ENCODE data around the gene ADAMTS8. TPM values are rescaled to one million over a fixed set of nuclear protein-coding genes. Genes with fewer than 3 reads are reported as not detected.
"Not testable (repeated sequence)": the region's sequence is repeated elsewhere in the genome, so short reads cannot be mapped to it uniquely, and the experiment has no call there.

Gene ADAMTS8
- polyA plus RNA-seq, 1 of the 3 experiments (the other 2 are of a cell fraction) = not detected

- Histone ChIP-seq H3K9me3 (no peaks in the 10 kb centered on the region), H3K36me3 (replicated peaks in 1 of 2; ENCODE audit: control insufficient read depth in 1 of 2, insufficient read depth in 2 of 2, low read length in 1 of 2) (no peaks in the 10 kb centered on the region), H3K79me2 (ENCODE audit: insufficient read depth) (no peaks in the 10 kb centered on the region), H4K20me1 (ENCODE audit: insufficient read depth) (no peaks in the 10 kb centered on the region), H2AFZ (ENCODE audit: low read depth) (no peak overlapping the region), H3K4me2 (no peak overlapping the region), H3F3A (replicated peaks; ENCODE audit: insufficient read depth) (peaks cover 5% of the 10 kb centered on the region), H3K4me3 (ENCODE audit: low read depth in 2 of 2, low read length in 1 of 2) (no peak overlapping the region), H3K27me3 (ENCODE audit: insufficient read depth) (no peaks in the 10 kb centered on the region), H3K27ac (ENCODE audit: low read depth in 2 of 2, low read length in 1 of 2) (no peak overlapping the region), H3K9me2 (no peaks in the 10 kb centered on the region), H3K9ac (no peak overlapping the region), H3K4me1 (ENCODE audit: control insufficient read depth in 1 of 2, insufficient read depth in 2 of 2, low read depth in 1 of 2, low read length in 1 of 2) (peaks cover 0 to 6% of the 10 kb centered on the region in 2 experiments; a peak in 2 of 4 replicates)
- ChIA-PET POLR2A (no interaction called here), CTCF (interaction anchor here (25.8 kb wide), 1 partner anchor 431 kb away, joined by 747 read pairs; no protein-coding TSS in a partner anchor)
- no peak for TF ChIP-seq CHD2 (IDR thresholded peaks at IDR 0.05; ENCODE audit: low read length, partially characterized antibody)
- TF ChIP-seq RCOR1 (IDR thresholded peaks at IDR 0.05; ENCODE audit: low read length) = no peak
- no peak for TF ChIP-seq RFX5 (IDR thresholded peaks at IDR 0.05; ENCODE audit: low read length)
- TF ChIP-seq RAD21 (IDR thresholded peaks at IDR 0.05; ENCODE audit: low read length) = no peak
- no peak for TF ChIP-seq USF1 (IDR thresholded peaks at IDR 0.05; ENCODE audit: borderline replicate concordance, low read depth)
- no peak for TF ChIP-seq NFIC (IDR thresholded peaks at IDR 0.05; ENCODE audit: borderline replicate concordance)
- no peak for TF ChIP-seq YY1 (IDR thresholded peaks at IDR 0.05; ENCODE audit: low read depth)
- no peak for TF ChIP-seq USF2 (IDR thresholded peaks at IDR 0.05; ENCODE audit: borderline replicate concordance, low read depth, low read length)
- TF ChIP-seq JUND (IDR thresholded peaks at IDR 0.05) = no peak
- no peak for TF ChIP-seq TCF12 (IDR thresholded peaks at IDR 0.05)
- 88% methylated on average over 4 of the region's 4 CpGs for WGBS (ENCODE audit: low lambda C conversion rate)
- DNase-seq = no peak
Measured at GRCh38 chr11:130439160-130439519, 10.7 kb upstream of the ADAMTS8 start.

- 89% methylated on average over 10 of the region's 10 CpGs for WGBS (ENCODE audit: low lambda C conversion rate)
- POLR2A ChIA-PET; H3K9me2 ChIP-seq; H3K27me3 ChIP-seq (ENCODE audit: insufficient read depth); H3K79me2 ChIP-seq (ENCODE audit: insufficient read depth); H3K36me3 ChIP-seq (replicated peaks in 1 of 2; ENCODE audit: control insufficient read depth in 1 of 2, insufficient read depth in 2 of 2, low read length in 1 of 2); H3K4me3 ChIP-seq (ENCODE audit: low read depth in 2 of 2, low read length in 1 of 2); H3K27ac ChIP-seq (ENCODE audit: low read depth in 2 of 2, low read length in 1 of 2); H4K20me1 ChIP-seq (ENCODE audit: insufficient read depth); DNase-seq; H3K9ac ChIP-seq; H2AFZ ChIP-seq (ENCODE audit: low read depth); H3K4me2 ChIP-seq; H3F3A ChIP-seq (replicated peaks; ENCODE audit: insufficient read depth); H3K4me1 ChIP-seq (ENCODE audit: control insufficient read depth in 1 of 2, insufficient read depth in 2 of 2, low read depth in 1 of 2, low read length in 1 of 2); H3K9me3 ChIP-seq: not testable (repeated sequence)
- CTCF ChIA-PET = interaction anchor here (1.3 to 25.8 kb wide), 2 partner anchors 402 to 431 kb away, joined by 6 to 747 read pairs; no protein-coding TSS in a partner anchor
Measured at GRCh38 chr11:130438401-130439159, 10.2 kb upstream of the ADAMTS8 start.

- H3K27ac ChIP-seq (ENCODE audit: low read depth in 2 of 2, low read length in 1 of 2) = no peak overlapping the region
- H3K4me2 ChIP-seq = no peak overlapping the region
- WGBS (ENCODE audit: low lambda C conversion rate) = 97% methylated on average over 5 of the region's 7 CpGs
- POLR2A ChIA-PET = no interaction called here
- H3F3A ChIP-seq (replicated peaks; ENCODE audit: insufficient read depth) = peaks cover 5% of the 10 kb centered on the region
- CTCF ChIA-PET = interaction anchor here (1.1 to 25.8 kb wide), 5 partner anchors 11 to 456 kb away, joined by 4 to 747 read pairs (median 6); partner anchors contain the start of gene ADAMTS15
- H3K9ac ChIP-seq = no peak overlapping the region
- no peak overlapping the region for H2AFZ ChIP-seq (ENCODE audit: low read depth)
- H3K4me1 ChIP-seq (ENCODE audit: control insufficient read depth in 1 of 2, insufficient read depth in 2 of 2, low read depth in 1 of 2, low read length in 1 of 2) = peaks cover 0 to 6% of the 10 kb centered on the region in 2 experiments; a peak in 2 of 4 replicates
- no peaks in the 10 kb centered on the region for H3K9me2 ChIP-seq
- H3K27me3 ChIP-seq (ENCODE audit: insufficient read depth) = no peaks in the 10 kb centered on the region
- H3K79me2 ChIP-seq (ENCODE audit: insufficient read depth) = no peaks in the 10 kb centered on the region
- DNase-seq = no peak
- no peaks in the 10 kb centered on the region for H3K36me3 ChIP-seq (replicated peaks in 1 of 2; ENCODE audit: control insufficient read depth in 1 of 2, insufficient read depth in 2 of 2, low read length in 1 of 2)
- no peaks in the 10 kb centered on the region for H4K20me1 ChIP-seq (ENCODE audit: insufficient read depth)
- no peaks in the 10 kb centered on the region for H3K9me3 ChIP-seq
- H3K4me3 ChIP-seq (ENCODE audit: low read depth in 2 of 2, low read length in 1 of 2) = no peak overlapping the region
- TF ChIP-seq FOXJ3 (CRISPR knock-in tag; IDR thresholded peaks at IDR 0.05) (no peak), RFX5 (IDR thresholded peaks at IDR 0.05; ENCODE audit: low read length) (no peak), NFIC (IDR thresholded peaks at IDR 0.05; ENCODE audit: borderline replicate concordance) (no peak), TEAD4 (IDR thresholded peaks at IDR 0.05; ENCODE audit: borderline replicate concordance, insufficient read depth) (no peak), SMC3 (IDR thresholded peaks at IDR 0.05; ENCODE audit: low read depth, low read length) (no peak), MXI1 (IDR thresholded peaks at IDR 0.05; ENCODE audit: low read depth, low read length) (no peak), NRF1 (IDR thresholded peaks at IDR 0.05; ENCODE audit: low read depth, low read length) (no peak), CTCF (IDR thresholded peaks at IDR 0.05) (no peak), RAD21 (IDR thresholded peaks at IDR 0.05; ENCODE audit: low read length) (no peak), FOXM1 (IDR thresholded peaks at IDR 0.05; ENCODE audit: low read depth) (no peak), PBX3 (IDR thresholded peaks at IDR 0.05) (no peak), RCOR1 (IDR thresholded peaks at IDR 0.05; ENCODE audit: low read length) (no peak)
Measured at GRCh38 chr11:130437848-130438247, 9.4 kb upstream of the ADAMTS8 start.
